ENCODE results near the gene FAM234B.

- TF ChIP-seq POLR2A (IDR thresholded peaks at IDR 0.05; ENCODE audit: low read length), result no peak
- TF ChIP-seq GATA1 (IDR thresholded peaks at IDR 0.05; ENCODE audit: low read depth, low read length), result no peak
Measured at GRCh38 chr12:13001775-13002040, 42.5 kb upstream of the FAM234B start.
